Coronary artery (tissue), 2 donors: ENCODE data around the gene BANF2.

Experiments
- DNase-seq: peaks from one replicate; pipeline ENCODE4 v3.0.0-alpha.2; 2017; ENCODE audit warnings: low spot score
- H3K27ac ChIP-seq, 2 donors: fragments of 200-600 bp; sonication (generic); one replicate each; pipeline ENCODE4 v1.5.1; 2016 to 2019
- H3K4me3 ChIP-seq: fragments of 200-600 bp; sonication (generic); 2 replicates; pipeline ENCODE4 v1.5.1; 2016; ENCODE audit warnings: mild to moderate bottlenecking, moderate library complexity
- TF ChIP-seq, protein P1 (sequence below): fragments of 200-600 bp; sonication (generic); IDR thresholded peaks from one replicate; pipeline ENCODE4 v1.5.1; 2019; ENCODE audit warnings: antibody characterized with exemption

The BANF2 gene

DNA sequence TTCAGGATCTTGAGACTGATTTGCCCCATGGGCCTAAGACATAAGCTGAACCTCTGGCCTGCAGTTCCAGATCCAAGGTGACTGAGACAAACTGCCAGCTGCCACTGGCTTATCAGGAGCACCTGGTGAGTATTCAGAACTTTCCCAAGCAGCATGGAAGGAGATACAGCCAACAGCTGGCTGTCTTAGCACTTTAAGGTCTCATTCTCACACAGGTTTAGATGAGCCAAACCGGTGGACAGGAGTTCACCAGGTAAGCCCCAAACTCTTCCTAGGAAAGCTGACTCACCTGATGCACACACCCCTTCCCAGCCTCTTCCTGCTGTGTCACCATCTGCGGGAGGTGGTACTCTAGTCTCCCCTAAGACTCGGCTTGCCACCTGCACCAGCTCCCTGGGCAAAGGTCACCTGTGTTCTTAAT lies at the start of gene BANF2:
Gene BANF2, plus strand, starts transcription at position 36 of the 421 bp plus-strand sequence. CDS start 25,060 bp downstream, outside the sequence.
- Histone ChIP-seq H3K4me3 (no peak within 1 kb of the TSS), H3K27ac (no peak within 1 kb of the TSS)
- no peak for DNase-seq
- TF ChIP-seq, protein P1, sequence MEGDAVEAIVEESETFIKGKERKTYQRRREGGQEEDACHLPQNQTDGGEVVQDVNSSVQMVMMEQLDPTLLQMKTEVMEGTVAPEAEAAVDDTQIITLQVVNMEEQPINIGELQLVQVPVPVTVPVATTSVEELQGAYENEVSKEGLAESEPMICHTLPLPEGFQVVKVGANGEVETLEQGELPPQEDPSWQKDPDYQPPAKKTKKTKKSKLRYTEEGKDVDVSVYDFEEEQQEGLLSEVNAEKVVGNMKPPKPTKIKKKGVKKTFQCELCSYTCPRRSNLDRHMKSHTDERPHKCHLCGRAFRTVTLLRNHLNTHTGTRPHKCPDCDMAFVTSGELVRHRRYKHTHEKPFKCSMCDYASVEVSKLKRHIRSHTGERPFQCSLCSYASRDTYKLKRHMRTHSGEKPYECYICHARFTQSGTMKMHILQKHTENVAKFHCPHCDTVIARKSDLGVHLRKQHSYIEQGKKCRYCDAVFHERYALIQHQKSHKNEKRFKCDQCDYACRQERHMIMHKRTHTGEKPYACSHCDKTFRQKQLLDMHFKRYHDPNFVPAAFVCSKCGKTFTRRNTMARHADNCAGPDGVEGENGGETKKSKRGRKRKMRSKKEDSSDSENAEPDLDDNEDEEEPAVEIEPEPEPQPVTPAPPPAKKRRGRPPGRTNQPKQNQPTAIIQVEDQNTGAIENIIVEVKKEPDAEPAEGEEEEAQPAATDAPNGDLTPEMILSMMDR, result no peak

GRCh38 chr20:17650301-17651128 lies 49.3 kb upstream of the BANF2 start:
- TF ChIP-seq, protein P1, result no peak
- Histone ChIP-seq H3K4me3 (no peak overlapping the region), H3K27ac (peak overlapping the region in 1 of 2 donors; percentile 28)
- DNase-seq, result no peak

DNA sequence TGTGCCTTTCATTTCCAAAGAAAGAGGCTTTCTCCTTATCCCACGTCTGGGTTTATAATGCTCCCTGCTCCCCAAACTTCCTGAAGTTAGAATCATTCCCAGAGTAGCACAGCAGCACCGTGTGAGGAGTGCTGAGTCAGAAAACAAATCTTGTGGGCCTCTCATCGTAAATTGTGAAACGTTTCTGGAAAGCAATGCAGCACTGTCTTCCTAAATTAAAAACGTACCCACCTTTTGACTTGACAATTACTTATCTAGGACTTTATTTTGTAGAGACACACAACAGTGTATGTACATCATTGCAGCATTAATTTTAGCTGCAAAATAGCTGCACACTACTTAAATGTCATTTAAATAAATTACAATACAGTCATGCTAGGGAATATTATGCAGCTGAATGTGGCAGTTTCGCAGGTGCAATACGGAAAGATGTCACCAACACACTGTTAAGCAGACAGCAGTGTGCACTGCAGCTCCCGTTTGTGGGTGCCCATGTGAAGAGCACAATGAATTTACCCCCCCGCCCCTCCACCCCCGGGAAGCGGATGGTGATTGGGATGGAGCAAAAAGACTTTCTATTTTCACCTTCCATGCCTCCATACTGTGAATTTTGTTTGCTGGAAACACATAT lies 48.5 kb upstream of the BANF2 start:
- no peak for DNase-seq
- TF ChIP-seq, protein P1, result no peak
- Histone ChIP-seq H3K27ac (peak overlapping the region in 1 of 2 donors; percentile 28), H3K4me3 (no peak overlapping the region)

- no peak overlapping the region for H3K27ac ChIP-seq
Measured at GRCh38 chr20:17651760-17652388, 47.9 kb upstream of the BANF2 start.

DNA sequence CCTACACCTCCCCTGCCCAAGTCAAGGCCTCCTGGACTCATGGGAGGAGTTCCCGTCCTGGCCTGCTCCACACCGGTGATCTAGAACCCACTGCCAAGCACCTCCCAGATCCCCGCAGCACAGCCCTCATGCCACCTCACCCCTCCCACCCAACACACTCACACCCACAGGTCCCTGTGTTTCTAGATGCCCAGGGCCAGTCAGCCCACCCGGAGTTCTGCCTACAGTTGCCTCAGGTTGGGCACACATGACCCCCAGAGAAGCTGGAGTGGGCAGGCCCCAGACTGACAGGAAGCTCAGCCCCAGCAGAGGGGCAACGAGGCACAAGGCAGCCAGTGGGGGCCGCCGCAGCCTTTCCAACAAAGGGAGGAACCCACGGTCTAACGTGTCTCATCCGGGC lies 47.4 kb upstream of the BANF2 start:
- TF ChIP-seq, protein P1, result no peak
- H3K27ac ChIP-seq, result no peak overlapping the region
- DNase-seq, result no peak

More at GRCh38 chr20:17651760-17652388, 47.9 kb upstream of the BANF2 start:
- no peak overlapping the region for H3K4me3 ChIP-seq
- TF ChIP-seq, protein P1, result no peak
- DNase-seq, result no peak

DNA sequence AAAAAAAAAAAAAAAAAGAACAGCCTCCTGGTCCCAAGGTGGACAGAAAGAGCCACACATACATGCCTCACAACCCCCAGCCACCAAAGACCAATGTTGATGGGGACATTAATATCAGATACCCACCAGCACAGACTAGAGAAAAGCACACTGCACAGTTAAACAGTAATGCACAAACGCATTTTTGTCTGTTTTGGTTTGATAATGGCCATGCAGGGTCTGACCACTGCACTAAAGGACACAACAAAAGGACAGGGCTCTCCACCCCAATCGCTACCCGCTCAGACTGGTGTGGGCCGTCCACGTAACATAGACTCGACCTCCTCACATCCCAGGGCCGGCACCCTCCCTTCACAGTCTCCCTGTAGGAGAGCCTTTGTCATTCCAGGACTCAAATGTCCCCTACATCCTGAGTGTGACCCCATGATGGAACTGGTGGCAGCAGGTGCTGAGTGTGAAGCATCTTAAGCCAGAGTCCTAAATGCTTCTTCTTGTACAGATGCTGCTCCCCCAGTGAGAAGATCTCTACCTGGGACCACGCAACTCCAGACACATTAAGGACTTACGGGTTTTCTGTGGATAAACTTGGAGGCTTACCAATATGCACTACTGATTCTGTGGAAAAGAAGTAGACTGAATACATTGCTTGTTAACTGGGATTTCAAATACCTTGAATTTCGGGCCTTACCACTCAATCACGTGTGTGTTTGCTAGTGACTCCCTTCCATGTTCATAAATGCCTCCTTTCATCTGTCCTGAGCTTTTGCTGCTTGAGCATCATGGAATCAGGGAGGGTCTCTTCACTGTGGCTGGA lies 45.7 kb upstream of the BANF2 start:
- TF ChIP-seq, protein P1, result no peak
- Histone ChIP-seq H3K4me3 (no peak overlapping the region), H3K27ac (peak overlapping the region in 1 of 2 donors; percentile 13)
- no peak for DNase-seq

More for the DNA sequence above, 47.4 kb upstream of the BANF2 start:
- no peak overlapping the region for H3K4me3 ChIP-seq
